ENCODE results near the gene GPR146. TPM values are rescaled to one million over a fixed set of nuclear protein-coding genes. Genes with fewer than 3 reads are reported as not detected.
"Not testable (repeated sequence)": the region's sequence is repeated elsewhere in the genome, so short reads cannot be mapped to it uniquely, and the experiment has no call there.

GPR146 gene
- total and polyA plus RNA-seq, 9 of the 15 experiments (the other 6 are each of a cell fraction or from before 2014, with no cell fraction given) = 0.22 to 3.6 (median 0.64) TPM; not detected in 2

GRCh38 chr7:1033546-1034145 is 10.7 kb upstream of the GPR146 start:
- H3K27ac ChIP-seq (ENCODE audit: extremely low read depth, low read depth, low read length) = no peak overlapping the region

GRCh38 chr7:1034769-1035168 is 9.6 kb upstream of the GPR146 start:
- H3K9me1 ChIP-seq (ENCODE audit: control insufficient read depth, insufficient read depth, low read length); H3K4me2 ChIP-seq (ENCODE audit: insufficient read depth, low read length); DNase-seq (ENCODE audit: extremely low read depth in 1 of 4, low spot score in 3 of 4); H3K79me2 ChIP-seq (ENCODE audit: control insufficient read depth, insufficient read depth, low read length); H2AFZ ChIP-seq (ENCODE audit: low read depth, low read length); BruUV-seq (replicated peaks); H3K9me3 ChIP-seq (replicated peaks; ENCODE audit: control insufficient read depth, insufficient read depth, low read depth, low read length); H3K36me3 ChIP-seq (ENCODE audit: control insufficient read depth, insufficient read depth, low read length); H3K27ac ChIP-seq (ENCODE audit: extremely low read depth, low read depth, low read length); H3K4me3 ChIP-seq; intact Hi-C loops (cut with micrococcal nuclease); FAIRE-seq; POLR2A ChIA-PET; H3K9ac ChIP-seq (ENCODE audit: insufficient read depth in 1 of 2, low read depth in 2 of 2, low read length in 2 of 2); ATAC-seq; H4K20me1 ChIP-seq (replicated peaks; ENCODE audit: control insufficient read depth, insufficient read depth, low read length); H3K27me3 ChIP-seq (ENCODE audit: control insufficient read depth in 2 of 2, insufficient read depth in 2 of 2, low read length in 2 of 2); CTCF ChIA-PET (ENCODE audit: low intra/inter-chr PET ratio); in situ Hi-C loops (cut with MboI): not testable (repeated sequence)
- peaks cover 0 to 27% of the 10 kb centered on the region in 2 experiments; a peak in 3 of 5 replicates for H3K4me1 ChIP-seq (replicated peaks in 1 of 2; ENCODE audit: control insufficient read depth in 2 of 2, insufficient read depth in 2 of 2, low read length in 2 of 2)
- WGBS (ENCODE audit: insufficient coverage, low coverage, missing lambda C conversion rate) = 72% methylated on average over 1 of the region's 1 CpG
- TF ChIP-seq KDM1A (IDR thresholded peaks at IDR 0.05) (peak in 1 of 2 experiments; percentile 9; a peak in 1 of 4 replicates), ZNF146 (CRISPR knock-in tag; IDR thresholded peaks at IDR 0.05; ENCODE audit: unreplicated experiment) (peak; percentile 69), BCOR (IDR thresholded peaks at IDR 0.05) (peak; percentile 26; the same call in 1 of the 2 replicates)

More at GRCh38 chr7:1033546-1034145, 10.7 kb upstream of the GPR146 start:
- ChIA-PET CTCF (ENCODE audit: low intra/inter-chr PET ratio) (no interaction called here), POLR2A (no interaction called here)
- no peaks in the 10 kb centered on the region for H3K9me1 ChIP-seq (ENCODE audit: control insufficient read depth, insufficient read depth, low read length)
- DNase-seq (ENCODE audit: extremely low read depth in 1 of 4, low spot score in 3 of 4) (no peak), ATAC-seq (no peak), FAIRE-seq (no peak)
- no peak overlapping the region for H2AFZ ChIP-seq (ENCODE audit: low read depth, low read length)
- intact Hi-C loops (cut with micrococcal nuclease) (no loop called here), in situ Hi-C loops (cut with MboI) (no loop called here)
- 84% methylated on average over 20 of the region's 20 CpGs for WGBS (ENCODE audit: insufficient coverage, low coverage, missing lambda C conversion rate)
- no peaks in the 10 kb centered on the region for H3K9me3 ChIP-seq (replicated peaks; ENCODE audit: control insufficient read depth, insufficient read depth, low read depth, low read length)
- TF ChIP-seq SAP30 (IDR thresholded peaks at IDR 0.05; ENCODE audit: borderline replicate concordance, insufficient read depth, low read depth, low read length, poor library complexity, severe bottlenecking) (no peak), KDM1A (IDR thresholded peaks at IDR 0.05) (no peak), BRCA1 (IDR thresholded peaks at IDR 0.05) (no peak), BRCA1 (CRISPR knock-in tag; IDR thresholded peaks at IDR 0.05) (no peak)
- H3K79me2 ChIP-seq (ENCODE audit: control insufficient read depth, insufficient read depth, low read length) = peaks cover 8% of the 10 kb centered on the region; the same call in 2 of the 3 replicates
- H3K4me1 ChIP-seq (replicated peaks in 1 of 2; ENCODE audit: control insufficient read depth in 2 of 2, insufficient read depth in 2 of 2, low read length in 2 of 2) = peaks cover 10 to 38% of the 10 kb centered on the region in 2 experiments
- H3K36me3 ChIP-seq (ENCODE audit: control insufficient read depth, insufficient read depth, low read length) = no peaks in the 10 kb centered on the region
- no peak overlapping the region for H3K4me3 ChIP-seq
- no peaks in the 10 kb centered on the region for H3K27me3 ChIP-seq (ENCODE audit: control insufficient read depth in 2 of 2, insufficient read depth in 2 of 2, low read length in 2 of 2)
- peak overlapping the region in 1 of 2 experiments; percentile 35; a peak in 1 of 4 replicates for H3K9ac ChIP-seq (ENCODE audit: insufficient read depth in 1 of 2, low read depth in 2 of 2, low read length in 2 of 2)
- no peak overlapping the region for H3K4me2 ChIP-seq (ENCODE audit: insufficient read depth, low read length)
- H4K20me1 ChIP-seq (replicated peaks; ENCODE audit: control insufficient read depth, insufficient read depth, low read length) = no peaks in the 10 kb centered on the region
- BruUV-seq (replicated peaks) = no TSS peak

GRCh38 chr7:1036164-1036928 is 8.0 kb upstream of the GPR146 start:
- BruUV-seq (replicated peaks); ATAC-seq; H3K9me3 ChIP-seq (replicated peaks; ENCODE audit: control insufficient read depth, insufficient read depth, low read depth, low read length); H2AFZ ChIP-seq (ENCODE audit: low read depth, low read length); H3K79me2 ChIP-seq (ENCODE audit: control insufficient read depth, insufficient read depth, low read length); intact Hi-C loops (cut with micrococcal nuclease); H3K9ac ChIP-seq (ENCODE audit: insufficient read depth in 1 of 2, low read depth in 2 of 2, low read length in 2 of 2); H3K36me3 ChIP-seq (ENCODE audit: control insufficient read depth, insufficient read depth, low read length); H3K4me3 ChIP-seq; H3K27me3 ChIP-seq (ENCODE audit: control insufficient read depth in 2 of 2, insufficient read depth in 2 of 2, low read length in 2 of 2); POLR2A ChIA-PET; DNase-seq (ENCODE audit: extremely low read depth in 1 of 4, low spot score in 3 of 4); in situ Hi-C loops (cut with MboI); H4K20me1 ChIP-seq (replicated peaks; ENCODE audit: control insufficient read depth, insufficient read depth, low read length); H3K4me2 ChIP-seq (ENCODE audit: insufficient read depth, low read length); H3K9me1 ChIP-seq (ENCODE audit: control insufficient read depth, insufficient read depth, low read length); H3K27ac ChIP-seq (ENCODE audit: extremely low read depth, low read depth, low read length); CTCF ChIA-PET (ENCODE audit: low intra/inter-chr PET ratio): not testable (repeated sequence)
- H3K4me1 ChIP-seq (replicated peaks in 1 of 2; ENCODE audit: control insufficient read depth in 2 of 2, insufficient read depth in 2 of 2, low read length in 2 of 2) = peaks cover 12 to 25% of the 10 kb centered on the region in 2 experiments; a peak in 4 of 5 replicates
- WGBS (ENCODE audit: insufficient coverage, low coverage, missing lambda C conversion rate) = 94% methylated on average over 25 of the region's 40 CpGs
- peak; percentile 87 for FAIRE-seq
